BJ (cell line): Measurements from ENCODE around the gene FAM131C. TPM values are rescaled to one million over a fixed set of nuclear protein-coding genes. Genes with fewer than 3 reads are reported as not detected.
"Not testable (repeated sequence)": the region's sequence is repeated elsewhere in the genome, so short reads cannot be mapped to it uniquely, and the experiment has no call there.

Source experiments
- CTCF ChIA-PET: fragments of 350-600 bp; formaldehyde crosslinking; extraction: SDS; loops from one replicate; lab custom pipeline; 2021; ENCODE audit warnings: antibody characterized with exemption, inconsistent platforms; lab: Yijun Ruan, JAX
- POLR2A ChIA-PET: fragments of 300-600 bp; sonication (Branson Sonifier 250); formaldehyde crosslinking; extraction: SDS; loops from one replicate; lab custom pipeline; 2021; ENCODE audit warnings: antibody characterized with exemption; lab: Charles Lee
- DNase-seq: peaks from one replicate; pipeline ENCODE4 v3.0.0-alpha.2; 2011; ENCODE audit warnings: low read depth
- H3K27me3 ChIP-seq: 2 replicates; pipeline ENCODE4 v1.6.0; 2011; ENCODE audit warnings: low read length; ENCODE audit not compliant: control insufficient read depth, insufficient read depth
- H3K36me3 ChIP-seq: 2 replicates; pipeline ENCODE4 v1.5.1; 2011; ENCODE audit warnings: low read length; ENCODE audit not compliant: control insufficient read depth, insufficient read depth
- H3K4me3 ChIP-seq: 2 replicates; pipeline ENCODE4 v1.5.1; 2011; ENCODE audit warnings: low read depth, mild to moderate bottlenecking, control low read depth, low read length
- polyA plus RNA-seq: library from polyadenylated mRNA; depleted of rRNA; stranded (reverse); fragments of >200 nt; gene quantifications from 2 replicates; pipeline ENCODE4 v1.2.3, GENCODE V29; 2011
- TF ChIP-seq, protein P1 (sequence below): IDR thresholded peaks from 2 replicates; pipeline ENCODE4 v1.5.1; 2011; ENCODE audit warnings: low read depth, mild to moderate bottlenecking, control low read depth, inconsistent platforms, low read length, moderate library complexity; ENCODE audit not compliant: insufficient read depth

Gene FAM131C
- polyA plus RNA-seq, 1 experiment = 0.47 TPM

DNA sequence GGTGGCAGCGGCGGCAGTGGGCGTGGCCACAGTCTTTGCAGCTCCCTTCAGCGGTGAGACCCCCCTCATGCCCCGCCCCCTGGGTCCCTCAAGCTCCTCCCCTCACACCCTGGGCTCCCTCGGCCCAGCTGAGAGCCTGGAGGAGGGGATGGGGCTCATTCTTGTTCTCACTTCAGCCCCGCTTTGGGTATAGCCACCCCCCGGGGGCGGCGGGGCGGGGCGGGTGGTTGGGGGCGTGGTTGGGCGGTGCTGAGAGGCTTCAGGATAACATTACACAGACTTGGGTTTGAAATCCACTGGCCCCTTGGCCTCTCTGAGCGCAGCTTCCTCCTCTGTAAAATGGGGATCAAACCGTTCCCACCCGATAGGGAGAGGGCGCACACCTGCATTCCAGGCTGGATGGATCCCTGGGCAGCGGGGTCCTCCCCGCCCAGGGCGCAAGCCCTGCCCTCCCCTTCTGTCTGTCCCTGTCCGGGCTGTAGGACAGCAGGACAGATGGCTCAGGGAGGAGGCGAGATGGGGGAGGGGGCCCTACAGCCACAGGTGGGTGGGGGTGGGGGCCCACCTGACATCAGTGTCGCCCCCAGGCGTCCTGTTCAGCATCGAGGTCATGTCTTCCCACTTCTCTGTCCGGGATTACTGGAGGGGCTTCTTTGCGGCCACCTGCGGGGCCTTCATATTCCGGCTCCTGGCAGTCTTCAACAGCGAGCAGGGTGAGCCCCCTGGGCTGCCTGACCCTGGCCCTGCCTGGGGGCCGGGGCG, 46.5 kb downstream of the FAM131C start:
- TF ChIP-seq, protein P1, sequence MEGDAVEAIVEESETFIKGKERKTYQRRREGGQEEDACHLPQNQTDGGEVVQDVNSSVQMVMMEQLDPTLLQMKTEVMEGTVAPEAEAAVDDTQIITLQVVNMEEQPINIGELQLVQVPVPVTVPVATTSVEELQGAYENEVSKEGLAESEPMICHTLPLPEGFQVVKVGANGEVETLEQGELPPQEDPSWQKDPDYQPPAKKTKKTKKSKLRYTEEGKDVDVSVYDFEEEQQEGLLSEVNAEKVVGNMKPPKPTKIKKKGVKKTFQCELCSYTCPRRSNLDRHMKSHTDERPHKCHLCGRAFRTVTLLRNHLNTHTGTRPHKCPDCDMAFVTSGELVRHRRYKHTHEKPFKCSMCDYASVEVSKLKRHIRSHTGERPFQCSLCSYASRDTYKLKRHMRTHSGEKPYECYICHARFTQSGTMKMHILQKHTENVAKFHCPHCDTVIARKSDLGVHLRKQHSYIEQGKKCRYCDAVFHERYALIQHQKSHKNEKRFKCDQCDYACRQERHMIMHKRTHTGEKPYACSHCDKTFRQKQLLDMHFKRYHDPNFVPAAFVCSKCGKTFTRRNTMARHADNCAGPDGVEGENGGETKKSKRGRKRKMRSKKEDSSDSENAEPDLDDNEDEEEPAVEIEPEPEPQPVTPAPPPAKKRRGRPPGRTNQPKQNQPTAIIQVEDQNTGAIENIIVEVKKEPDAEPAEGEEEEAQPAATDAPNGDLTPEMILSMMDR = no peak
- ChIA-PET POLR2A (no interaction called here), CTCF (interaction anchor here (1.7 to 1.9 kb wide), 2 partner anchors 17 to 19 kb away, joined by 5 to 7 read pairs; no protein-coding TSS in a partner anchor)
- Histone ChIP-seq H3K4me3 (peak overlapping the region; percentile 4; the same call in 1 of the 2 replicates), H3K27me3 (peaks cover 2% of the 10 kb centered on the region), H3K36me3 (no peaks in the 10 kb centered on the region)
- DNase-seq = no peak

GRCh38 chr1:16026302-16026701, 47.1 kb downstream of the FAM131C start:
- H3K4me3 ChIP-seq, POLR2A ChIA-PET, DNase-seq, H3K36me3 ChIP-seq, H3K27me3 ChIP-seq: not testable (repeated sequence)
- CTCF ChIA-PET = interaction anchor here (1.7 to 1.9 kb wide), 2 partner anchors 17 to 19 kb away, joined by 5 to 7 read pairs; no protein-coding TSS in a partner anchor

DNA sequence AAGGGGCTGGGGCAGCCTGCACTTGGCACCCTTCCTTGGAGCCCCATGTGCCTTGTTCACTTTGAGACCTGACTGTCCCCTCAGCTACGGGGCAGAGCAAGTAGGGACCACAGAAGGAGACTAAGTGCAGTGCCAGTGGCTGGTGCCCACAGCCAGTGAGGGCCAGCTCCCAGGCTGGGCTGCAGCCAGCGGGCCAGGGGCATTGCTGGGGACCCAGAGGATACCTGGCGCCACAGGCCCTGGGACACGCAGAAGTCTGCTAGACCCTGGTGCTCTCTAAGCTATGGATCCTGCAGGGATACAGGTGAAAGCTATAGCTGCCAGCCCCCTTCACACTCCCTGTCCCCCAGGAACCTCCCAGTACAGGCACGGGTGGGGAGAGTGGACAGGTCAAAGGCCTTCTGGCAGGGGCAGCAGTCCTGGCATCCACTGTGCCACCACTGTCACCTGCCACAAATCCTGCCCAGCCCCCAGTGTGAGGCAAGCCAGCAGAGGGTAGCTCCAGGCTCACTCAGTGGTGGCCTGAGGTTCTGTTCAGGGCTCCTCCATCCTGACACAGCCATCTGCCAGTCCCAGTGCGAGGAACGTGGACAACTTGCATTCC, 50.3 kb downstream of the FAM131C start:
- ChIA-PET POLR2A (no interaction called here), CTCF (interaction anchor here (0.8 to 1.4 kb wide), 3 partner anchors 9 to 33 kb away, joined by 3 to 4 read pairs (median 3); no protein-coding TSS in a partner anchor)
- H3K27me3 ChIP-seq = peaks cover 2% of the 10 kb centered on the region
- no peak overlapping the region for H3K4me3 ChIP-seq
- TF ChIP-seq, protein P1 = no peak
- no peak for DNase-seq
- H3K36me3 ChIP-seq = no peaks in the 10 kb centered on the region

- CTCF ChIA-PET = interaction anchor here (0.8 to 1.1 kb wide), 2 partner anchors 9 to 15 kb away, joined by 3 read pairs; no protein-coding TSS in a partner anchor
Measured at GRCh38 chr1:16022393-16022792, 51.1 kb downstream of the FAM131C start.

DNA sequence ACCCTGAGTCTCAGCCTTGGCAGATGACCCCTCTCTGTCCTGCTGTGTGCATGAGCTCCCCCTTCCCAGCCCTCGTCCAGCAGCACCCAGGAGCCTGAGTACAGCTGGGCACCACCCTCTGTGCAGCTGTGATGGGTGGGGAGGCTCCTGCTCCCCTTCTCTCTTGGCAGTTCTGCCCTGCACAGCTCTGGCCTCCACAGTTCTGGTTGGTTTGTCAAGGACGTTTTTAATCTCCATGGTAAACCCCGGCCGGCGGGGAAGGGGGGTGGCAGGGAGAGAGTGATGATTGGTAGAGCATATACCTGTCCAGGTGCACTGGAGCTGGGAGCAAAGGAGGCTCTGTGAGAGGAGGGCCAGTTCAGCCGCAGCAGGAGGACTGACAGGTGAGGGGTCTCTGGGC, 51.8 kb downstream of the FAM131C start, which contains the start of gene CLCNKA:
Gene CLCNKA (plus strand): TSS at position 356 of the 400 bp plus-strand sequence. CDS start 584 bp downstream, outside the sequence.
- ChIA-PET POLR2A (no interaction called here), CTCF (interaction anchor here (1.1 kb wide), 1 partner anchor 10 kb away, joined by 3 read pairs; no protein-coding TSS in a partner anchor)
- TF ChIP-seq, protein P1 = no peak
- DNase-seq = no peak
- no peaks in the 10 kb centered on the region for H3K36me3 ChIP-seq
- no peak within 1 kb of the TSS for H3K4me3 ChIP-seq
- peaks cover 2% of the 10 kb centered on the region for H3K27me3 ChIP-seq

More at GRCh38 chr1:16022393-16022792, 51.1 kb downstream of the FAM131C start:
- peaks cover 2% of the 10 kb centered on the region for H3K27me3 ChIP-seq
- TF ChIP-seq, protein P1 = no peak
- H3K4me3 ChIP-seq = no peak overlapping the region
- no peak for DNase-seq
- POLR2A ChIA-PET = no interaction called here
- H3K36me3 ChIP-seq = no peaks in the 10 kb centered on the region

GRCh38 chr1:16020878-16021277, 52.6 kb downstream of the FAM131C start:
- H3K36me3 ChIP-seq, H3K4me3 ChIP-seq, POLR2A ChIA-PET, DNase-seq, H3K27me3 ChIP-seq: not testable (repeated sequence)
- CTCF ChIA-PET = interaction anchor here (0.6 to 4.0 kb wide), 3 partner anchors 11 to 26 kb away, joined by 3 to 29 read pairs (median 24); no protein-coding TSS in a partner anchor
